ENCODE results near the gene SEMA5A.

- TF ChIP-seq CTCF (IDR thresholded peaks at IDR 0.05) (no peak), JUN (CRISPR knock-in tag; IDR thresholded peaks at IDR 0.05) (no peak), MAX (CRISPR knock-in tag; IDR thresholded peaks at IDR 0.05) (no peak), NFYB (CRISPR knock-in tag; conservative IDR thresholded peaks at IDR 0.05; ENCODE audit: low read depth) (no peak), USF2 (CRISPR knock-in tag; IDR thresholded peaks at IDR 0.05) (no peak)
Observed at GRCh38 chr5:9534881-9535517, 10.9 kb downstream of the SEMA5A start.

Measured in WTC11 (cell line).